KMS-11 (cell line): ENCODE measurements around the gene CENPH.
"Not testable (repeated sequence)": the region's sequence is repeated elsewhere in the genome, so short reads cannot be mapped to it uniquely, and the experiment has no call there.

Source experiments
- H2AFZ ChIP-seq: fragments of 200-600 bp; sonication (generic); 2 replicates; pipeline ENCODE4 v1.6.1; 2016; ENCODE audit warnings: antibody characterized with exemption, mixed run types, low read depth
- H3K27ac ChIP-seq: fragments of 200-600 bp; sonication (generic); 2 replicates; pipeline ENCODE4 v1.6.1; 2016; ENCODE audit warnings: mild to moderate bottlenecking, mixed run types
- H3K27me3 ChIP-seq: fragments of 200-600 bp; sonication (generic); 2 replicates; pipeline ENCODE4 v1.6.1; 2017; ENCODE audit warnings: mild to moderate bottlenecking, low read depth, mixed run types, moderate library complexity; ENCODE audit not compliant: insufficient read depth
- H3K36me3 ChIP-seq: fragments of 200-600 bp; sonication (generic); 2 replicates; pipeline ENCODE4 v1.6.1; 2017; ENCODE audit warnings: mild to moderate bottlenecking, mixed run types; ENCODE audit not compliant: insufficient read depth
- H3K4me1 ChIP-seq: fragments of 200-600 bp; sonication (generic); 2 replicates; pipeline ENCODE4 v1.6.1; 2016; ENCODE audit warnings: mild to moderate bottlenecking, low read depth, mixed run types; ENCODE audit not compliant: poor library complexity, severe bottlenecking
- H3K4me2 ChIP-seq: fragments of 200-600 bp; sonication (generic); 2 replicates; pipeline ENCODE4 v1.7.0; 2016; ENCODE audit warnings: mild to moderate bottlenecking, mixed run types
- H3K4me3 ChIP-seq: fragments of 200-600 bp; sonication (generic); IDR thresholded peaks from 2 replicates; pipeline ENCODE4 v1.6.1; 2017; ENCODE audit warnings: low read depth, low read length, mixed read lengths; ENCODE audit not compliant: insufficient read depth
- H3K79me2 ChIP-seq: fragments of 200-600 bp; sonication (generic); 2 replicates; pipeline ENCODE4 v1.6.1; 2016; ENCODE audit warnings: low read depth, mixed run types; ENCODE audit not compliant: insufficient read depth
- H3K9ac ChIP-seq: fragments of 200-600 bp; sonication (generic); 2 replicates; pipeline ENCODE4 v1.6.1; 2016; ENCODE audit warnings: mild to moderate bottlenecking, mixed run types
- H4K20me1 ChIP-seq: fragments of 200-600 bp; sonication (generic); 2 replicates; pipeline ENCODE4 v1.6.1; 2016; ENCODE audit warnings: mild to moderate bottlenecking, mixed run types; ENCODE audit not compliant: insufficient read depth
- CTCF ChIP-seq: fragments of 200-600 bp; sonication (generic); conservative IDR thresholded peaks from 2 replicates; pipeline ENCODE4 v1.6.1; 2017; ENCODE audit warnings: low read depth, mild to moderate bottlenecking, antibody characterized with exemption, low read length, moderate library complexity, mixed read lengths

The CENPH gene, protein sequence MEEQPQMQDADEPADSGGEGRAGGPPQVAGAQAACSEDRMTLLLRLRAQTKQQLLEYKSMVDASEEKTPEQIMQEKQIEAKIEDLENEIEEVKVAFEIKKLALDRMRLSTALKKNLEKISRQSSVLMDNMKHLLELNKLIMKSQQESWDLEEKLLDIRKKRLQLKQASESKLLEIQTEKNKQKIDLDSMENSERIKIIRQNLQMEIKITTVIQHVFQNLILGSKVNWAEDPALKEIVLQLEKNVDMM

DNA sequence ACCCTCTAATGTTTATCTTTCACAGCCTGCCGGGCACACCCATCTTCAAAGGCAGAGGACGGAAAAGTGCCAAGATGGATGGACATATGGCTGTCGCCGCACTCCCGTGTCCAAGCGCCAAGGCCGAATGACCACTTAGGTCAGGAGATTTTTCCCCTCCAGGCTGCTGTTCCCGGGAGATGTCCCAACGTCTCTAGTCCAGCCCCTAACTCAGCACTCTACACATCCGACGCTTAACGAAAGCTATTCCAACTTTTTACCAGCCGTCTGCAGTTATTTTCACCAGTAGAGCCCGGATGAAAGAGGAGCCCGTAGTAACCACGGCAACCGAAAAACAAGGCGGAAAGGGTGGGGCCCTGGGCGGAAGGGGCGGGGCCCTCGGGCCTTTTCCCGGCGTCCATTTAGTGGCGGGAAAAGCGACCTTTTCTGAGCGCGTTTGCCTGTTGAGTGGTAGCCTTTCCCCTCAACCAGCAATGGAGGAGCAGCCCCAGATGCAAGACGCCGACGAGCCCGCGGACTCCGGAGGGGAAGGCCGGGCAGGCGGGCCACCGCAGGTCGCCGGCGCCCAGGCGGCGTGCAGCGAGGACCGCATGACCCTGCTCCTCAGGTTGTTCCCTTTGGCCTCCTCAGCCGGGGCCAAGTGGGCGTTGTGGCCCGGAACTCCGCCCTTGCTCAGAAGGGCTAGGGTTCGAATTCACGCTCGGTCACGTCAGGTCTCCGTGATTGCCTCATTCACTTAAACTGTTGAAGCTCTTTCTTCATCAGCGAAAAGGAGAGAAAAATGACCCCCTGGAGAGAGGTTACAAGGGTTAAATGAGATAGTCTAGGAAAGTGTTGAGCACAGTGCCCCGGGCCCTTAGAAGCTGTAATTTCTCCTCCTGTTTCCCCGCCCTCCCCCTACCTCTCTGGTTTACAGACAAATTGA is at the start of gene CENPH:
Gene CENPH, plus strand, starts transcription at position 422 of the 925 bp plus-strand sequence. Its CDS starts 52 bp downstream, at position 474.
- Histone ChIP-seq H3K79me2 (peaks cover 8% of the 10 kb centered on the region; the same call in 1 of the 2 replicates), H4K20me1 (no peaks in the 10 kb centered on the region), H3K4me1 (peaks cover 15% of the 10 kb centered on the region), H3K36me3 (no peaks in the 10 kb centered on the region), H3K27ac (peak within 1 kb of the TSS; percentile 83), H3K4me3 (peak within 1 kb of the TSS; percentile 26), H2AFZ (peak within 1 kb of the TSS; percentile 71), H3K4me2 (peak within 1 kb of the TSS; percentile 77), H3K27me3 (no peaks in the 10 kb centered on the region), H3K9ac (peak within 1 kb of the TSS; percentile 73)
- no peak for TF ChIP-seq CTCF

GRCh38 chr5:69140239-69140638 is 49.1 kb upstream of the CENPH start:
- not testable (repeated sequence) for H3K9ac ChIP-seq, H3K4me3 ChIP-seq, H3K27ac ChIP-seq, H3K4me1 ChIP-seq, H4K20me1 ChIP-seq, H3K79me2 ChIP-seq, H3K36me3 ChIP-seq, H2AFZ ChIP-seq, H3K27me3 ChIP-seq, H3K4me2 ChIP-seq

- Histone ChIP-seq H3K4me1 (no peaks in the 10 kb centered on the region), H3K27ac (no peak overlapping the region), H3K36me3 (no peaks in the 10 kb centered on the region), H3K4me2 (no peak overlapping the region), H3K9ac (no peak overlapping the region), H3K79me2 (no peaks in the 10 kb centered on the region), H2AFZ (no peak overlapping the region), H4K20me1 (no peaks in the 10 kb centered on the region), H3K27me3 (no peaks in the 10 kb centered on the region), H3K4me3 (no peak overlapping the region)
- no peak for TF ChIP-seq CTCF
Measured at GRCh38 chr5:69140827-69141226, 48.6 kb upstream of the CENPH start.

- not testable (repeated sequence) for H2AFZ ChIP-seq, H3K36me3 ChIP-seq, H3K27ac ChIP-seq
Measured at GRCh38 chr5:69148576-69148975, 40.8 kb upstream of the CENPH start.

GRCh38 chr5:69148981-69149675 is 40.3 kb upstream of the CENPH start:
- Histone ChIP-seq H3K4me3 (no peak overlapping the region), H2AFZ (no peak overlapping the region), H3K79me2 (no peaks in the 10 kb centered on the region), H3K27ac (no peak overlapping the region), H3K36me3 (no peaks in the 10 kb centered on the region), H4K20me1 (no peaks in the 10 kb centered on the region), H3K4me1 (no peaks in the 10 kb centered on the region), H3K27me3 (no peaks in the 10 kb centered on the region), H3K9ac (no peak overlapping the region), H3K4me2 (no peak overlapping the region)
- no peak for TF ChIP-seq CTCF

More at GRCh38 chr5:69148576-69148975, 40.8 kb upstream of the CENPH start:
- H3K4me3 ChIP-seq, H3K27me3 ChIP-seq, H3K4me1 ChIP-seq, H3K79me2 ChIP-seq, H3K4me2 ChIP-seq, H4K20me1 ChIP-seq, H3K9ac ChIP-seq: not testable (repeated sequence)
